Right cardiac atrium (tissue), 5 donors: ENCODE results near the gene SUCLG1. TPM values are rescaled to one million over a fixed set of nuclear protein-coding genes. Genes with fewer than 3 reads are reported as not detected.
A peak's percentile ranks its signal among the peaks of the same experiment; 100 is the strongest.

Experiments used
- ATAC-seq, 2 donors: fragments of 200-7000 bp; cut with Tn5 transposase; one replicate each; pipeline versions ENCODE4 v1.8.0 to v1.9.1; 2020; ENCODE audit warnings: moderate library complexity in 2 of 2, mild to moderate bottlenecking in 1 of 2
- DNase-seq, 3 donors: peaks; one replicate each; pipeline ENCODE4 v3.0.0-alpha.2; 2020
- H3K27ac ChIP-seq: one replicate; pipeline ENCODE4 v1.5.1; 2013; ENCODE audit warnings: mild to moderate bottlenecking, low read length, control low read depth, moderate library complexity
- H3K27me3 ChIP-seq: one replicate; pipeline ENCODE4 v1.6.1; 2013; ENCODE audit not compliant: control insufficient read depth, insufficient read depth
- H3K4me1 ChIP-seq: one replicate; pipeline ENCODE4 v1.6.1; 2013; ENCODE audit warnings: low read length; ENCODE audit not compliant: control insufficient read depth, insufficient read depth
- H3K4me3 ChIP-seq: one replicate; pipeline ENCODE4 v1.5.1; 2013; ENCODE audit warnings: low read length, control low read depth
- H3K9me3 ChIP-seq: one replicate; pipeline ENCODE4 v1.6.1; 2013; ENCODE audit warnings: low read length; ENCODE audit not compliant: control insufficient read depth
- WGBS: extraction: QIAGEN DNeasy Blood & Tissue Kit; methylation state at CpG from one replicate; pipeline ENCODE4 v1.1.7; 2013; 5-methylcytosine and 5-hydroxymethylcytosine counted together
- intact Hi-C, 4 donors: fragments of 100-400 bp; cut with DNase I; formaldehyde crosslinking; loops; one replicate each; pipeline versions ENCODE4 v1.11.0 to v1.14.0; 2022 to 2023
- polyA plus RNA-seq: library from polyadenylated mRNA; stranded (reverse); fragments of 200-250 nt; gene quantifications from one replicate; pipeline ENCODE4 v1.2.3, GENCODE V29; 2013
- total RNA-seq, 4 donors: library from RNA; stranded (reverse); fragmentation: NEBNext Ultra II Directional; extraction: Animal tissue kit (Norgen Biotek cat#: 25700); gene quantifications; one replicate each; pipeline ENCODE4 v1.2.1, GENCODE V29; 2021
- donor health status: healthy with polysubstance abuse.
- donor health status: DM: no; HTN: yes; CAD: no.
- donor health status: DM: no; HTN: no; CAD: no.
- donor health status: DM: no; HTN: yes; CAD: no; lungs with severe emphysema.
- donor health status: DM: yes; HTN: yes; CAD: no.

The SUCLG1 gene
- total and polyA plus RNA-seq, 5 donors: 161 to 307 (median 198) TPM

DNA sequence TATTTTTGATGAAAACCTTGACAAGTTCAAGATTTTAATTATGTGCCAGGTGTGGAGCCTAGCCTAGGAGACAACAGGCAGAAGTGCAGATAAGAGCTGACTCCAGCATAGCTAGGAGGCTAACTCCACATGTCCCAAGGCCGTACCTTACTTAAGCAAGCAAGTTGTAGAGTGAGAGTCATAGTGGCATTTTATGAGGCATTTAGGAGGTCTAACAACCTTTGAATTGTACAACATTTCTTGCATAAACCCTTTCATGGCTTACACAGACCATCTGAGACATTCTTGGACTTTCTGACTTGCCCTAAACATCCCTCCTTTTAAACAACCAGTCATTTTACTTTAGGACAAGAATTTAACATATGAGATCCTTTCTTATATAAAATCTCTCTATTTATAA lies 8.3 kb upstream of the SUCLG1 start:
- H3K4me1 ChIP-seq: no peaks in the 10 kb centered on the region
- intact Hi-C loops: no loop called here
- H3K27me3 ChIP-seq: no peaks in the 10 kb centered on the region
- WGBS: 95% methylated on average over 1 of the region's 1 CpG
- H3K27ac ChIP-seq: no peak overlapping the region
- ATAC-seq (no peak), DNase-seq (no peak)
- H3K9me3 ChIP-seq: no peaks in the 10 kb centered on the region
- no peak overlapping the region for H3K4me3 ChIP-seq

DNA sequence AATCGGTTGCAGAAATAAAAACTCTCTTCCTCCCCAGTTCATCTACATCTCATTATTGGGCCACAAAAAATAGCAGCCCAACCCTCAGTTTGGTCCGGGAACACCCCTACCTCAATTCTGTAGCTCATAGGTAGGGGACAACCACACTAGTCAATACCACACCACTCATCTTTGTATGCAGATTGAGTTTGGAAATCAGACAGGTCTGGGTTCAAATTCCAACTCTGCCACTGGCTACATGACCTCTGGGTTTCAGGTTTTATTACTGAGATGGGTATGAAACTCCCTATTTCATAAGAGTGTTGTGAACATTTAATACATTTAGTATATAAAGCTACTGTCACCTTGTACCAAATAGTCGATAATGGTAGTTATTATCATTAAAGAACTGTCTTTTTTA lies 2.2 kb upstream of the SUCLG1 start:
- no peak for ATAC-seq
- intact Hi-C loops: no loop called here
- Histone ChIP-seq H3K9me3 (no peaks in the 10 kb centered on the region), H3K27me3 (no peaks in the 10 kb centered on the region), H3K4me1 (no peaks in the 10 kb centered on the region), H3K4me3 (no peak overlapping the region), H3K27ac (no peak overlapping the region)
- 94% methylated on average over 3 of the region's 3 CpGs for WGBS
- no peak for DNase-seq

DNA sequence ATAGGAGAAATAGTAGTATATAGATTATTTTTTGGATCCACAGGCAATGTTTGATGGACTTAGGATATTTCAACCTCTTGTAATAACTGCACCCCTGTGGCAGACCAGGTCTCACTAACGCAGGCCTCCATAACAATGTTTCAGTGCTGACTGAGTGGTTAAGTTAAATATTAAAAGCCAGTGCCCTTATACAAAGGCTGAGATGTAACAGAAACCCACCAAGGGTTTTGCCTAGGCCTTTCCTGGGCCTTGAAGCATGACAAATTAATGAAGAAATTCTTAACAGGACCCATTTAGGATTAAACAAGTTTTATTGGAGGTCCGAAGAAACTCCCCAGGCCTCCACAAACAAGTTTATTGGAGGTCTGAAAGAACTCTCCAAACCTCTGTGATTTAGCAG lies 1.6 kb upstream of the SUCLG1 start:
- intact Hi-C loops: no loop called here
- no peaks in the 10 kb centered on the region for H3K27me3 ChIP-seq
- no peak overlapping the region for H3K4me3 ChIP-seq
- H3K9me3 ChIP-seq: no peaks in the 10 kb centered on the region
- WGBS: 95% methylated on average over 2 of the region's 2 CpGs
- DNase-seq: no peak
- ATAC-seq: no peak
- H3K4me1 ChIP-seq: no peaks in the 10 kb centered on the region
- no peak overlapping the region for H3K27ac ChIP-seq

DNA sequence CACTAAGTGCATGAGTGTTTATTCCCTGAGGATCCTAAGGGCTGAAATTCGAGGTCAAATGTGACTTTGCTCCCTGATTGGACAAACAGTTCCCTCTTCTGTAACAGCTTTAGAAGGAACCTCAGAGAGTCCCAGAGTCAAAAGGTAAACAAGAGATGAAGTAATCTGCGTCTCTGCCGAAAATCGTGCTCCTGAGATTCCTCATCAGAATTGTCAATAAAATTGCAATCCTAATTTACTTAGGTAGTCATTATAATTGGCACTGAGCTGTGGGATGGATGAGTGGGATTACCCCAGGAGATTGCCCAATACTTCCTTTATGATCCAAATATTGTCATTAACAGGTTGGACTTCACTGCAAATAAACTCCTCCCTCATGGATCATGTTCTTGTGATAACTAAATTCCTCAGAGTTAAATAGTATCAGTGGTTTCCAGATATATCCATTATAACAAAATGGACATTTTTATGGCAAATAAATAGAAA lies 907 bp upstream of the SUCLG1 start:
- H3K4me3 ChIP-seq: peak overlapping the region; percentile 96
- intact Hi-C loops: no loop called here
- no peak overlapping the region for H3K27ac ChIP-seq
- WGBS: 20% methylated on average over 4 of the region's 4 CpGs
- ATAC-seq (no peak), DNase-seq (no peak)
- no peaks in the 10 kb centered on the region for H3K9me3 ChIP-seq
- H3K4me1 ChIP-seq: no peaks in the 10 kb centered on the region
- no peaks in the 10 kb centered on the region for H3K27me3 ChIP-seq

DNA sequence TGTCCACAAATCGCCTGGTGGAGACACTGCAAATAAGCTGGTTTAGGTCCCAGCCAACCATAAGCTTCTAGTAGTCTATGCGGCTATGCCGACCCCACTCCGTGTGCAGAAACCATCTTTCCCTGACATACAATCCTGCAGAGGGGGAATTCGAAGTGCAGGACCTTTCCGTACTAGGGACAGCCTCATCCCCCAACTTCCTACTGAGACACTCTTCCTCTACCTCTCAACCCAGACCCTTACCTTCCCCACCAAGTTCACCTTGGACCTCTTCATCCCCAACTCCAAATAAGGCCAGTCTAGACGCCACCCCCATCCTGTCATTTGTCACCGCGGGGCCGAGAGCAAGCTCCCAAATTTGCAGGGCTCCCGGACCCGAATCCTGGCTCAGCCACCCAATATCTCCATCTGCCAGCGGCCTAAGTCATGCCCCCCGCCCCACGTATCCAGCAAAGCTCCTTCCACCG lies 496 bp downstream of the SUCLG1 start:
- no peaks in the 10 kb centered on the region for H3K27me3 ChIP-seq
- H3K4me1 ChIP-seq: no peaks in the 10 kb centered on the region
- peak overlapping the region; percentile 94 for H3K27ac ChIP-seq
- ATAC-seq (peak; percentile 52 to 65), DNase-seq (no peak)
- intact Hi-C loops: no loop called here
- under 1% methylated on average over 16 of the region's 16 CpGs for WGBS
- H3K9me3 ChIP-seq: no peaks in the 10 kb centered on the region
- H3K4me3 ChIP-seq: peak overlapping the region; percentile 96

DNA sequence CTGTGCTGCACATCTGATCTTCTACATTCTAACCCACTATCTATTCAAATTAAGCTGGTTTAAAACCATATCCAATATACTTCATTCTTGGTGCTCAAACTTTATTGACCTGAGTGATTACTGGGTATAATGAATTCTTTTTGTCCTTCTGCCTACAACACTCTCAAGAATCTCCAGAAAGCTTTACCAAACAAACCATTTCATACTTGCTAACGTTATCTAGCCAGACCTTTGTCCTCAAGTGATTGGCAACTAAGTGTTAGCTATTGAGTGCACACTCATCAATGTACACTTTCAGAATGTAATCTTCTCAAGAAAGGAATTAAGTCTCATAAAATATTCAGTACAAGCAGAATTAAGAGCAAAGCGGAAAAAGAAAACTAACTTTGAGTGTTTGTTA lies 1.4 kb downstream of the SUCLG1 start:
- no peaks in the 10 kb centered on the region for H3K4me1 ChIP-seq
- no peaks in the 10 kb centered on the region for H3K27me3 ChIP-seq
- H3K9me3 ChIP-seq: no peaks in the 10 kb centered on the region
- H3K4me3 ChIP-seq: peak overlapping the region; percentile 96
- ATAC-seq (no peak), DNase-seq (no peak)
- intact Hi-C loops: no loop called here
- H3K27ac ChIP-seq: no peak overlapping the region
- WGBS: 62% methylated on average over 2 of the region's 2 CpGs

DNA sequence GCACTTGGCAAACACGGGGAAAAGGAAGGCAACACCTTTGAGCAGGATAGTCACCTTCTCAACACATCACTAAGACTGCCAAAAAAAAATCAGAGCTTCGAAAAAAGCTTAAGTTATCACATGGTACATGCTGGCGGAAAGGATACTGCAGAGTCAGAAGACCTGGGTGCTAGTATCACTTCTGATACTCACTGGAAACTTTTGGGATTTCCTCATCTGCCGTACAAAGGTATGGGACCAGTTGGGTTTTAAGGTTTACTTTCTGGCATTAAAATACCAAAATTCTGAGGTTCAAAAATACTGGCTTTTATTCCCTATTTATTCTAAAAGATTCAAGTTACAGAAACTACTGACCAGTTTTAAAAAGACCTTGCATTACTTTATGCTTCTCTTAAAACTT lies 2.9 kb downstream of the SUCLG1 start:
- DNase-seq: no peak

DNA sequence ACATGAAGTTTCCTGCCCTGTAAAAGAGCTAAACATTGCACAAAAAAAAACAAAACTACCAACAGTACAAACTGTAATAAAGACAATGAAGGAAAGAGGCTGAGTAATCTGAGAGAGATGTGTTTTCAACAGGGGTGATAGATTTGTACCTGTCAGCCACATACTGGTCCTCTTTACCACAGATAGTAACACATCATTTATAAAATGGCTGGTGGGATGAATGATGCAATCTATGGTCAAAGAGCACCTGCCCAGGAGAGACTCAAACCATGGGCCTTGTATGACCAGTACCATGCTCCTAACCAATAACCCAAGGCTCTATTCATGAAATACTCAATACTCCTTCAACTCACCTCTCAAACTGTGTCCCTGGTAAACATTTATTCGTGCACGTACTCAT lies 4.5 kb downstream of the SUCLG1 start:
- Histone ChIP-seq H3K27me3 (no peaks in the 10 kb centered on the region), H3K9me3 (no peaks in the 10 kb centered on the region), H3K4me3 (no peak overlapping the region), H3K27ac (no peak overlapping the region), H3K4me1 (peaks cover 5% of the 10 kb centered on the region)
- 95% methylated on average over 2 of the region's 2 CpGs for WGBS
- ATAC-seq (no peak), DNase-seq (no peak)
- intact Hi-C loops: no loop called here

More for the DNA sequence above, 2.9 kb downstream of the SUCLG1 start:
- H3K27me3 ChIP-seq: no peaks in the 10 kb centered on the region
- H3K27ac ChIP-seq: no peak overlapping the region
- no peak overlapping the region for H3K4me3 ChIP-seq
- H3K9me3 ChIP-seq: no peaks in the 10 kb centered on the region
- intact Hi-C loops: no loop called here
- ATAC-seq: no peak
- H3K4me1 ChIP-seq: no peaks in the 10 kb centered on the region
- 60% methylated on average over 4 of the region's 4 CpGs for WGBS

DNA sequence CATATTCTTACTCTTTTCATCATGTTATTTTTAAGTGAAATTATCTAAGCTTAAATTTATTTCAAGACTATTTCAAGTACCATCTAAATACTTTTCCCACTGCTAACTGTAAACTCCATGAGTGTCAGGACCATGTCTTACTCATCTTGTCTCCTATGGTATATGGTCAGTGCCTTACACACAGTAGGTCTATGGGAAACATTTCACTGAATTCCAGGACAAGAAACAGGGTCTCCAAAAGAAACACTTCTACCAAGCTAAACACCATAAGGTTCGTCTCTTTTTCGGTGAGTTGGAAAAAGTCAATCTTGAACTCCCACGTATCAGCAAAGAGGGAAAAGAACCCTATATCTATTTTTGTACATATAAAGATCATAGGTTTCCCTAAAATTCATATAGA lies 6.5 kb downstream of the SUCLG1 start:
- DNase-seq: no peak
- H3K4me1 ChIP-seq: peaks cover 5% of the 10 kb centered on the region
- no peak overlapping the region for H3K27ac ChIP-seq
- no peaks in the 10 kb centered on the region for H3K27me3 ChIP-seq
- H3K9me3 ChIP-seq: no peaks in the 10 kb centered on the region
- no peak for ATAC-seq
- 79% methylated on average over 3 of the region's 3 CpGs for WGBS
- H3K4me3 ChIP-seq: no peak overlapping the region
- intact Hi-C loops: no loop called here

DNA sequence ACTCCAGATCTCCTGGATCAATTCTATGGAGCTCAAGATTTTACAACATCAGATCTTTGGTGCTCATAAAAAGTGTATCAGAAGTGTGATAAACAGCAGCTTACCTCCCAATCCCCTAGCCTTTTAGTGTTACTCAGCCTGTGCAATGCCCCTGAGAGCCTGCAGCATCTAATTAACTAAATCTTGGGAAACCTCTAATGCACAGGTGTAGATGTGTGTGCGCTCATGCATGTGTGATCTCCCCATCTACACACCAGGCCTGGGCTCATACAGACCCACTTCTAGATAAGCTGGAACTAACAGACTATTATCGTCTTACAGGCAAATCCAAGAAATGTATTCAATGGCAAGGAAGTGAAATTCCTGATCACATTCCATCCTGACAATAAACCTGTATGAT lies 7.5 kb downstream of the SUCLG1 start:
- Histone ChIP-seq H3K4me3 (no peak overlapping the region), H3K27me3 (no peaks in the 10 kb centered on the region), H3K9me3 (no peaks in the 10 kb centered on the region), H3K27ac (no peak overlapping the region), H3K4me1 (peaks cover 5% of the 10 kb centered on the region)
- intact Hi-C loops: no loop called here
- ATAC-seq (no peak), DNase-seq (no peak)
- 75% methylated on average over 2 of the region's 2 CpGs for WGBS

DNA sequence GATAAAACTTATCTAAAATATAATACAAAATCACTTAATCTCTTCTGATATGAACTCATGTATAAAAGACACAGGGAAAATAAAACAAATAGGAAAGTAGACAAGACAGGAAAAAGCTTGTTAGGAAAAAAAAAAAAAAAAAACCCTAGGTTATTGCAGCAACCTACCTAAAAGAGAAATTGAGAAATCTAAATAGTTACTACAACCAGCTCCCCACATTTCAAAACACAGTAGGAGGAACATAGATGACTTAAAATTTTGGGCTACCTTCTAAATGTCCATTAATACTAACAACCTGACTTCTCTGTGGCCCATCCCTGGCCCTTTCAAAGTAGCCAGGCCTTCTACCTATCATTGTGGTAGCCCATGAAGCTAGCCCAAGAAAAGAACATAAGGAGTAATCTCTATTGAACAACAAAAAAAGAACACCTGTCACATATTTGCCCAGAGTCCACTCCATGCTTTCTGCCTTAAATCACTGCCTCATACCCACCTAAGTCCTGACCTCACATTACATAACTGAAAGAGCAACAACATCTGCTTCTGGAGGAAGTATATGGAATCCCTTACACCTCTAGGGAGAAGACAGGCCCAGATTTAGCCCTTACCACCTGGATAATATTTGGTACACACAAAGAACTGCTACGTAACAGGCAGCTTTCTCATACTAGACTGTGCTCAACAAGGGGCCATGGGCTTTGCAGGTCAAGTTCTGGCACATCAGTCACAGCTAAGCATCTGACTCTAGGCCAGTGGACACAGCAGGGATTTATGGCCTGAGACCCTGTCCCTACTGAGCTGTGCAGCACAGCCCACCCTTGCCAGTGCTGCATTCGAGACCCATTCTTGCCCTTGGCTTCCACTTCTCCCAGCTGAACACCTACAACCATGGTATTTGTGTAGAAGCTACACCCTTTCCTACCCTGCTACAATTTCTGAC lies 8.5 kb downstream of the SUCLG1 start:
- intact Hi-C loops: no loop called here
- WGBS: 74% methylated on average over 2 of the region's 2 CpGs

More for the DNA sequence above, 8.5 kb downstream of the SUCLG1 start:
- H3K27me3 ChIP-seq: no peaks in the 10 kb centered on the region
- ATAC-seq (peak in 1 of 2 donors; percentile 39), DNase-seq (no peak)
- no peaks in the 10 kb centered on the region for H3K9me3 ChIP-seq
- no peak overlapping the region for H3K4me3 ChIP-seq
- H3K27ac ChIP-seq: no peak overlapping the region
- H3K4me1 ChIP-seq: peaks cover 5% of the 10 kb centered on the region
